Fibroblast of lung (primary cell): ENCODE measurements around the gene TGOLN2. TPM values are rescaled to one million over a fixed set of nuclear protein-coding genes. Genes with fewer than 3 reads are reported as not detected.

ENCODE experiments used
- DNase-seq, 2 donors: peaks; one replicate each; pipeline versions ENCODE4 v3.0.0 to v3.0.0-alpha.2; 2010; ENCODE audit warnings: low read depth in 2 of 2
- H2AFZ ChIP-seq: 2 replicates; pipeline ENCODE4 v1.5.1; 2012; ENCODE audit warnings: low read length, control low read depth, inconsistent platforms
- H3K27ac ChIP-seq: 2 replicates; pipeline ENCODE4 v1.5.1; 2011; ENCODE audit warnings: low read length, control low read depth; ENCODE audit not compliant: insufficient read depth
- H3K27me3 ChIP-seq: 2 replicates; pipeline ENCODE4 v1.5.1; 2011; ENCODE audit warnings: mild to moderate bottlenecking, low read length; ENCODE audit not compliant: control insufficient read depth, insufficient read depth
- H3K36me3 ChIP-seq: 2 replicates; pipeline ENCODE4 v1.5.1; 2011; ENCODE audit warnings: low read length; ENCODE audit not compliant: control insufficient read depth, insufficient read depth
- H3K4me1 ChIP-seq: 2 replicates; pipeline ENCODE4 v1.5.1; 2011; ENCODE audit warnings: low read length; ENCODE audit not compliant: control insufficient read depth, insufficient read depth; ENCODE audit errors: extremely low read depth
- H3K4me2 ChIP-seq: 2 replicates; pipeline ENCODE4 v1.5.1; 2011; ENCODE audit warnings: low read length, control low read depth; ENCODE audit not compliant: insufficient read depth; ENCODE audit errors: extremely low read depth
- H3K4me3 ChIP-seq, 4 experiments: fragments of 200-600 bp in 1 of 4; sonication (generic) in 1 of 4; replicated peaks in 1 of 4; 2 replicates each; pipeline ENCODE4 v1.5.1; 2011 to 2016; ENCODE audit warnings: low read length in 4 of 4, low read depth in 3 of 4, mild to moderate bottlenecking in 3 of 4, control low read depth in 2 of 4, inconsistent platforms in 1 of 4, mixed read lengths in 1 of 4; ENCODE audit not compliant: insufficient read depth in 1 of 4; ENCODE audit errors: control extremely low read depth in 1 of 4
- H3K79me2 ChIP-seq: 2 replicates; pipeline ENCODE4 v1.5.1; 2012; ENCODE audit warnings: mild to moderate bottlenecking, low read length, inconsistent platforms; ENCODE audit not compliant: control insufficient read depth, insufficient read depth
- H3K9ac ChIP-seq: 2 replicates; pipeline ENCODE4 v1.5.1; 2011; ENCODE audit warnings: mild to moderate bottlenecking, low read length, control low read depth; ENCODE audit not compliant: insufficient read depth
- H3K9me3 ChIP-seq: 2 replicates; pipeline ENCODE4 v1.5.1; 2012; ENCODE audit warnings: low read depth, low read length; ENCODE audit not compliant: control insufficient read depth, insufficient read depth
- H4K20me1 ChIP-seq: 2 replicates; pipeline ENCODE4 v1.5.1; 2011; ENCODE audit warnings: low read length; ENCODE audit not compliant: control insufficient read depth, insufficient read depth; ENCODE audit errors: extremely low read depth
- CTCF ChIP-seq, 2 donors: IDR thresholded peaks in 1 of 2; conservative IDR thresholded peaks in 1 of 2; 1 replicate in 1 of 2; 2 replicates in 1 of 2; pipeline ENCODE4 v1.5.1; 2011 to 2012; ENCODE audit warnings: low read length in 2 of 2, control low read depth in 1 of 2, inconsistent platforms in 1 of 2, low read depth in 1 of 2, mild to moderate bottlenecking in 1 of 2
- EZH2 ChIP-seq: IDR thresholded peaks from 2 replicates; pipeline ENCODE4 v1.5.1; 2012; ENCODE audit warnings: low read length, control low read depth, mild to moderate bottlenecking; ENCODE audit errors: missing control alignments
- polyA plus RNA-seq, 2 donors: library from polyadenylated mRNA; depleted of rRNA in 1 of 2; stranded (reverse) in 1 of 2; unstranded in 1 of 2; fragments of >200 nt; gene quantifications; 2 replicates each; pipeline ENCODE4 v1.2.1, GENCODE V29; 2011 to 2012; ENCODE audit warnings: missing spikeins in 1 of 2
- total RNA-seq: library from RNA; depleted of rRNA; stranded (reverse); fragments of >200 nt; gene quantifications from 2 replicates; pipeline ENCODE4 v1.2.1, GENCODE V29; 2014

The TGOLN2 gene
- total and polyA plus RNA-seq, 2 donors (not counting 1 experiment from before 2014, with no cell fraction given): 112 to 130 TPM

- peaks cover 4% of the 10 kb centered on the region for H3K36me3 ChIP-seq
- no peak overlapping the region for H3K27ac ChIP-seq
- no peak overlapping the region for H2AFZ ChIP-seq
- no peak for TF ChIP-seq EZH2
- no peak for TF ChIP-seq CTCF (conservative IDR thresholded peaks at IDR 0.05 in 1 of 2, IDR thresholded peaks at IDR 0.05 in 1 of 2; ENCODE audit: low read depth in 1 of 2, low read length in 2 of 2)
- no peak overlapping the region for H3K4me2 ChIP-seq
- peaks cover 3% of the 10 kb centered on the region for H3K4me1 ChIP-seq
- H4K20me1 ChIP-seq: no peaks in the 10 kb centered on the region
- H3K79me2 ChIP-seq: peaks cover 2% of the 10 kb centered on the region
- no peaks in the 10 kb centered on the region for H3K27me3 ChIP-seq
- H3K9me3 ChIP-seq: no peaks in the 10 kb centered on the region
- no peak overlapping the region for H3K9ac ChIP-seq
- no peak overlapping the region for H3K4me3 ChIP-seq
- DNase-seq: no peak
These were observed 12.9 kb downstream of the TGOLN2 start for GRCh38 chr2:85314884-85315242.

GRCh38 chr2:85312404-85312803, 15.4 kb downstream of the TGOLN2 start:
- peak overlapping the region; percentile 59 for H3K27ac ChIP-seq
- H3K4me3 ChIP-seq: no peak overlapping the region
- H3K79me2 ChIP-seq: no peaks in the 10 kb centered on the region
- H3K27me3 ChIP-seq: no peaks in the 10 kb centered on the region
- TF ChIP-seq CTCF (conservative IDR thresholded peaks at IDR 0.05 in 1 of 2, IDR thresholded peaks at IDR 0.05 in 1 of 2; ENCODE audit: low read depth in 1 of 2, low read length in 2 of 2) (no peak), EZH2 (no peak)
- DNase-seq: peak; percentile 81 to 82
- H3K9me3 ChIP-seq: no peaks in the 10 kb centered on the region
- no peak overlapping the region for H3K9ac ChIP-seq
- H3K36me3 ChIP-seq: peaks cover 4% of the 10 kb centered on the region
- no peaks in the 10 kb centered on the region for H4K20me1 ChIP-seq
- H3K4me1 ChIP-seq: peaks cover 9% of the 10 kb centered on the region
- H2AFZ ChIP-seq: no peak overlapping the region
- H3K4me2 ChIP-seq: no peak overlapping the region

- Histone ChIP-seq H3K36me3 (peaks cover 5% of the 10 kb centered on the region), H4K20me1 (no peaks in the 10 kb centered on the region), H3K9me3 (no peaks in the 10 kb centered on the region), H3K4me1 (peaks cover 9% of the 10 kb centered on the region), H3K4me2 (no peak overlapping the region), H3K27me3 (no peaks in the 10 kb centered on the region), H3K9ac (no peak overlapping the region), H3K4me3 (no peak overlapping the region), H3K27ac (no peak overlapping the region), H3K79me2 (no peaks in the 10 kb centered on the region), H2AFZ (no peak overlapping the region)
- peak in 1 of 2 donors; percentile 27 for DNase-seq
- TF ChIP-seq EZH2 (no peak), CTCF (conservative IDR thresholded peaks at IDR 0.05 in 1 of 2, IDR thresholded peaks at IDR 0.05 in 1 of 2; ENCODE audit: low read depth in 1 of 2, low read length in 2 of 2) (no peak)
These were observed 17.5 kb downstream of the TGOLN2 start for GRCh38 chr2:85310330-85310729.
